Measurements from ENCODE around the gene TMEM37. TPM values are rescaled to one million over a fixed set of nuclear protein-coding genes. Genes with fewer than 3 reads are reported as not detected.

Gene TMEM37
- total and polyA plus RNA-seq, 9 of the 15 experiments (the other 6 are each of a cell fraction or from before 2014, with no cell fraction given): 0.03 to 0.64 (median 0.31) TPM; not detected in 1

DNA sequence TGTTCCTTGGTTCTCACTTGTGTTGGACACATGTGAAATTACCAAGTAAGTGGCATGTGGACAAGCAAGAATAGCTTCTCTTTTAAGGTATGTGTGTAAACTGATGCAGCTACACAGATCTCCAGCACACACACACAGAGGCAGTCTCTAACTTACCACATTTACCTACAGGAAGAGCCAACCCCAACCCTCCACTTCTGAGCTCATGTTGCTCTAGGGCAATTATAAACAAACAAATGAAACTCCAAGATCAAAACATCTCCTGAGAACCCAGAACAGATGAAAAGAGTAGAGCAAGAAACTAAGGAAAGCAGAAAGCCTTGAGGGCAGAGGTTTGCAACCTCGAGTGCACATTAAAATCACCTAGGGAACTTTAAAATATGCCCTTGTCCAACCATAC lies 16.0 kb upstream of the TMEM37 start (continued):
- TF ChIP-seq PHF8 (IDR thresholded peaks at IDR 0.05; ENCODE audit: borderline replicate concordance, low read length) (no peak), PHF21A (IDR thresholded peaks at IDR 0.05; ENCODE audit: borderline replicate concordance, low read depth) (no peak), ETV1 (tag; conservative IDR thresholded peaks at IDR 0.05; ENCODE audit: low read depth) (no peak)

- Histone ChIP-seq H3K27me3 (ENCODE audit: control insufficient read depth in 2 of 2, insufficient read depth in 2 of 2, low read length in 2 of 2) (peaks cover 4 to 16% of the 10 kb centered on the region in 2 experiments; a peak in 3 of 5 replicates), H4K20me1 (replicated peaks; ENCODE audit: control insufficient read depth, insufficient read depth, low read length) (no peaks in the 10 kb centered on the region), H3K9ac (ENCODE audit: insufficient read depth in 1 of 2, low read depth in 2 of 2, low read length in 2 of 2) (no peak overlapping the region), H3K36me3 (ENCODE audit: control insufficient read depth, insufficient read depth, low read length) (no peaks in the 10 kb centered on the region), H3K9me3 (replicated peaks; ENCODE audit: control insufficient read depth, insufficient read depth, low read depth, low read length) (no peaks in the 10 kb centered on the region), H3K27ac (ENCODE audit: extremely low read depth, low read depth, low read length) (no peak overlapping the region), H3K9me1 (ENCODE audit: control insufficient read depth, insufficient read depth, low read length) (no peaks in the 10 kb centered on the region), H3K4me2 (ENCODE audit: insufficient read depth, low read length) (no peak overlapping the region), H3K79me2 (ENCODE audit: control insufficient read depth, insufficient read depth, low read length) (no peaks in the 10 kb centered on the region), H3K4me3 (no peak overlapping the region), H2AFZ (ENCODE audit: low read depth, low read length) (no peak overlapping the region), H3K4me1 (replicated peaks in 1 of 2; ENCODE audit: control insufficient read depth in 2 of 2, insufficient read depth in 2 of 2, low read length in 2 of 2) (no peaks in the 10 kb centered on the region)
- no peak for DNase-seq (ENCODE audit: extremely low read depth in 1 of 4, low spot score in 3 of 4)
- no peak for FAIRE-seq
- ChIA-PET CTCF (ENCODE audit: low intra/inter-chr PET ratio) (no interaction called here), POLR2A (interaction anchor here (0.6 to 1.4 kb wide), 4 partner anchors 14 to 1515 kb away, joined by 3 to 5 read pairs (median 4); no protein-coding TSS in a partner anchor)
- ATAC-seq: no peak
- in situ Hi-C loops (cut with MboI) (no loop called here), intact Hi-C loops (cut with micrococcal nuclease) (no loop called here)
- 3% methylated on average over 4 of the region's 4 CpGs for WGBS (ENCODE audit: insufficient coverage, low coverage, missing lambda C conversion rate)
- no peak for TF ChIP-seq IRF2 (CRISPR knock-in tag; IDR thresholded peaks at IDR 0.05)
- TF ChIP-seq ZNF217 (CRISPR knock-in tag; IDR thresholded peaks at IDR 0.05): no peak
- TF ChIP-seq ZNF707 (CRISPR knock-in tag; conservative IDR thresholded peaks at IDR 0.05): no peak
- no TSS peak for BruUV-seq (replicated peaks)
Measured at GRCh38 chr2:119416299-119416923, 15.2 kb upstream of the TMEM37 start.

All from K562 (cell line).